ENCODE data around the gene NACC2.

Gene NACC2

DNA sequence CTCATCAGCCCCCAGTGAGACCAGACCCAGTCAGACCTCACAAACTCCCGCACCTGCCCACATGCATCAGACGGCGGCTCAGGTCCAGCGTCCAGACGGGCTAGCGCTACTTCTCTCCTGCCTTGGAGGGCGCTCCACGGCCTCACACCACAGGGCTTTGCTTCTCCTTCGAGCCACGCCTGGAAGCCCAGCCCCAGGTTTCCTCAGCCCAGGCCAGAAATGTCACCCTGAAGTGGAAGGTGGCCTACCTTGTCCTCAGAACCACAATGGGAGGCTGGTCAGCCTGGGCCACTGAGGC, 2.8 kb downstream of the NACC2 start:
- no peaks in the 10 kb centered on the region for H3K9me3 Mint-ChIP-seq

DNA sequence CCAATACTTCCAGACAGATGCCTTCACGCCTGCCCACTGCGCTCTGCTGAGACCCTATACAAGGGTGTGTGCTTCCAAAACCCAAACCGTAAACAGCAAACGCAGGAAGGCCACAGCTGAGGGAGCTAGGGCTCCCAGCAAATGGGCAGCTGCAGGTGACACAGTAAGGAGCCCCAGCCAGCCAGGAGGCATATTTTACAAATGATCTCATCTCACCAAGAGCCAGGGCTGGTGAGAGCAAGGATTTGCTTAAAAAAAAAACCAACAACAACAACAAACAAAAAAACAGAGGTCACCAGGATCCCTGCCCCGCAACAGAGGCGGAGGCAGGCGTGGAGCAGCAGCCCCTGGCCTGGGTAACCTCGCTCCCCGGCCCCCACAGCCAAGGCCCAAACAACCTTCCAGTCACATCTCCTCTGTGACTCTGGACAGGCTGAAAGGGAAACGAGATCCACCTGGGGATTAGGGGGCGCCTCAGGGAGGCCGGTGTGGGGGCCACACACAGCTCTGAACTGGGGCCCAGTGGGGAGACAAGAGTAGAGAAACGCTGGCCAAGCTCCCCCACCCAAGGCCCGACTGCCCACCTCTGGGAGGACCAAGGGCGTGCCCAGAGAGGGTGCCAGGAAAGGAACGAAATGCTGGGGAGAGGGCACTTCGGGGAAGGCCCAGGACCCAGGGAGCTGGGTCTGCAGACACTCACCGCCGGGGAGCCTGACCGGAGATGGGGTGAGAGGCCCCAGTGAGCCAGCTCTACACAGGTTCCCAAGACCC, 3.3 kb downstream of the NACC2 start:
- Mint-ChIP-seq H3K9me3 (no peaks in the 10 kb centered on the region), H3K36me3 (ENCODE audit: insufficient read depth) (peaks cover 2% of the 10 kb centered on the region), H3K27me3 (no peaks in the 10 kb centered on the region), H3K4me3 (no peak overlapping the region), H3K4me1 (peaks cover 32% of the 10 kb centered on the region), H3K27ac (ENCODE audit: low read depth) (no peak overlapping the region)
- ATAC-seq (replicated peaks; ENCODE audit: extremely low read depth, poor library complexity, severe bottlenecking) (no peak), DNase-seq (ENCODE audit: low spot score in 2 of 2) (no peak)

More for the DNA sequence above, 2.8 kb downstream of the NACC2 start:
- H3K27me3 Mint-ChIP-seq: no peaks in the 10 kb centered on the region
- no peak overlapping the region for H3K27ac Mint-ChIP-seq (ENCODE audit: low read depth)
- ATAC-seq (replicated peaks; ENCODE audit: extremely low read depth, poor library complexity, severe bottlenecking) (no peak), DNase-seq (ENCODE audit: low spot score in 2 of 2) (no peak)
- H3K4me1 Mint-ChIP-seq: peaks cover 28% of the 10 kb centered on the region
- no peak overlapping the region for H3K4me3 Mint-ChIP-seq
- peaks cover 2% of the 10 kb centered on the region for H3K36me3 Mint-ChIP-seq (ENCODE audit: insufficient read depth)

DNA sequence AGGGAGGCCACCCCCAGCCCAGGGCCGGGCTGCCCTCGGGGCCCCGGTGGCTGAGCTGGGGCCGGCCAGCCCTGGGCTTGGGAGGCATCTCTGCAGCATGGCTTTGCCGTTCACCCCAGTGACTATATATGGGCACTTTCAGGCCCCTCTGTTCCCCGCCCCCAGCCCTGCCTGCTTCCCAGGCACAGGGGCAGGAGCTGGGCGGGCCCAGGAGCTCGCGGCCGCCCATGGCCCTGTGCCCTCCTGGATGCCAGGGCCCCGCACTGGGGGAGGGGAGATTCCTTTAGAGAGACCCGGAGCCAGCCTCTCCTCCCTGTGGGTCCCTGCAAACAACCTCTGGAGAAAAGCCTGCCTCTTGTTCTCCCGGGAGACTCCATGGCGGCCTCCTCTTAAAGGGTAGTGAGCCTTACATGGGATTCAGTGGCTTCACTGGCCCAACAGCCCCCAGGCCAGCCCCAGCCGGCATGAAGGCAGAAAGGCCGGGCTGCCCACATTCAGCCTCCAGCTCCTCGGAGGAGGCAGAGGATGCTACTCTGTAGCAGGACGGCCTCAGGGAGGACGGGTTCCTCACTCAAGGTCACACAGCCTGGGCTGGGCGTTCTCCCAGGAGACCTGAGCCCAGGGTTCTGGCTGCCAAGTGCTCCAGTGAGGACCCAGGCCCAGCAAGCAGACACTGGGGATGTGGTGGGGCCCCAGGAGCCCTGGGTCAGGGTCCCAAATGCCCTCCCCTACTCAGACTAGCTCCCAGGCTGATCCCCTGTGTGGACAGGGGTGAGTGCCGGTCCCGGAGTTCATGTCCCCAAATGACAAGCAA, 4.1 kb downstream of the NACC2 start:
- H3K4me1 Mint-ChIP-seq: peaks cover 30% of the 10 kb centered on the region
- H3K27ac Mint-ChIP-seq (ENCODE audit: low read depth): no peak overlapping the region
- no peak overlapping the region for H3K4me3 Mint-ChIP-seq
- DNase-seq (ENCODE audit: low spot score in 2 of 2): no peak
- no peaks in the 10 kb centered on the region for H3K9me3 Mint-ChIP-seq
- no peaks in the 10 kb centered on the region for H3K27me3 Mint-ChIP-seq
- ATAC-seq (replicated peaks; ENCODE audit: extremely low read depth, poor library complexity, severe bottlenecking): no peak
- peaks cover 1% of the 10 kb centered on the region for H3K36me3 Mint-ChIP-seq (ENCODE audit: insufficient read depth)

DNA sequence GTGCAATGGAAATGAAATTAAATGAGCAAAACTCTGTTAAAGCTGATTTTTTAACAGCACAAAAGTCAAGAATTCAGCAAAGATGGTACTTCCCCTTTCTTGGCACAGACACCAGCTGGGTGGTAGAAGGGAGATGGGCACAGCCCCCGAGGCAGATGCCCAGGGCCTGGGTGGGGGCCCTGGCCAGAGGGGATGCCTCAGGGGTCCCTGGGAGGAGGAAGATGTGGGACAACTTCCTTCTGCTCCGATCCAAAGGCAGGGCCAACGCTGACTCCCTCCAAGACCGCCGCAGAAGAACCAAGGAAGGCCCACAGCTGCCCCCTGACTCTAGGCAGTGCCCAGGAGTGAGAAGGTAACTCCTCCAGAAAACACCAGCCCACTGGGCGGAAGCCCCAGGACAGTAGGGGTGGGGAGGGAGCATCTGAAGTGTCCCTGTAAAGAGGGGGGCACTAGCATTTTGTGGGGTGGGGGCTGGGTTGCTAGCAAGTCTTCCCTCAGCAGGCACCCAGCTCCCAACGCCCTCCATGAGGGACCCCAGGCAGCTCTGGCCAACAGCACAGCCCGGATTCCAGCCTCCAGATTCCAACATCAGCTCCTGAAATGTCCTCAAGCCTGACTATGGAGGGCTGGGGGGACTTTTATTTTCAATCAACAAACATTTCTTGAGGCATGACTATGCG, 4.9 kb downstream of the NACC2 start:
- H3K4me3 Mint-ChIP-seq: no peak overlapping the region
- no peak overlapping the region for H3K27ac Mint-ChIP-seq (ENCODE audit: low read depth)
- ATAC-seq (replicated peaks; ENCODE audit: extremely low read depth, poor library complexity, severe bottlenecking): no peak
- H3K27me3 Mint-ChIP-seq: no peaks in the 10 kb centered on the region
- peaks cover 30% of the 10 kb centered on the region for H3K4me1 Mint-ChIP-seq
- DNase-seq (ENCODE audit: low spot score in 2 of 2): no peak
- no peaks in the 10 kb centered on the region for H3K9me3 Mint-ChIP-seq
- peaks cover 1% of the 10 kb centered on the region for H3K36me3 Mint-ChIP-seq (ENCODE audit: insufficient read depth)

DNA sequence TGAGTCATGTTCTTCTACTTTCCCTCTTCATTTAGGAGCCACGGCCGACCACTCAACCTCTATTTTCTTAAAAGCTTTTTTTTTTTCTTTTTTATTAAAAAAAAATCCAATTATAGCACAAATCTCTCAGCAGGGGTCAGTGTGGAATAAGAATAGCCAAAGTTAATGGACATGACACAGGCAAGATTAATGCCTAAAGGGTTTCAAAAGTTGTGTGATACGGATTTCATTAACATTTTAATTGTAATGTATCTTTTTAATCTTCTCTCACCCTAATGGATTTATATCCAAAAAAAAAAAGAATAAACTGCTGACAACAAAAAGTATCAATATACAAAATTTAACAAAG, 5.4 kb downstream of the NACC2 start:
- Mint-ChIP-seq H3K4me1 (peaks cover 32% of the 10 kb centered on the region), H3K36me3 (ENCODE audit: insufficient read depth) (peaks cover 1% of the 10 kb centered on the region), H3K9me3 (no peaks in the 10 kb centered on the region), H3K4me3 (no peak overlapping the region), H3K27me3 (no peaks in the 10 kb centered on the region), H3K27ac (ENCODE audit: low read depth) (no peak overlapping the region)
- DNase-seq (ENCODE audit: low spot score in 2 of 2) (no peak), ATAC-seq (replicated peaks; ENCODE audit: extremely low read depth, poor library complexity, severe bottlenecking) (no peak)

DNA sequence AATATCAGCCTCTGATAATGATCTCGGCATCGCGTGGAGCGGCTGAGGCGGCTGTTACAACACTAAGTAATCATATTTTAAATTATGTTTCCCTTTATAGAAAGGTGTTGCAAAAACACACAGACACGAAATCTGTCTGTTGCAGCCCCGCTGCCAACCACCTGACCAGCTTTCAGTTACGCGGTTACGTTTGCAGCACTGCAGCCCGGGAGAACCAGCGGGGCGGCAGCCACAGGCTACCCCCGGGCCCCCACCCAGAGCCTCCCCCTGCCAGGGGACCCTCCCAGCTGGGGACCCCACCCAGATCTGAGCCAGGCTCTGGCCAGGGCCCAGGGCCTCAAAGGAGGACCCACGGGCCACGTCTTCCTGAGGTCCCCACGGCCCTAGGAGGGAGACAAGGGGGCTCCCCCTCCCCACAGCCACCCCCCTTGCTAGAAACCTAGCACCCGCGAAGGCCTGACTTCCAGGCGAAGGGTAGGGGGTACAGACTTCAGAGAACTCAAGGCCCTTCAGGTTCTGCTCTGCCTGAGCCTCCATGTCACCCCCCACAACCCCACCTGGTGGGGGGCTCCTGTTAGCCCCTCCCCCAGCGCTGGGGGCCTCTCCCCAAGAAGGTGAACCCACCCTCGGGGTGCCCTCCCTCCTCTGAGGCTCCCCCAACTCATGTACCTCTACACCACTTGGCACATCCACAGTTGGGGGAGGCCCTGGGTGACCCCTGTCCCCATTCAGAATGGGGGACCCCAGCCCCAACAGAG, 6.0 kb downstream of the NACC2 start:
- H3K27ac Mint-ChIP-seq (ENCODE audit: low read depth): no peak overlapping the region

DNA sequence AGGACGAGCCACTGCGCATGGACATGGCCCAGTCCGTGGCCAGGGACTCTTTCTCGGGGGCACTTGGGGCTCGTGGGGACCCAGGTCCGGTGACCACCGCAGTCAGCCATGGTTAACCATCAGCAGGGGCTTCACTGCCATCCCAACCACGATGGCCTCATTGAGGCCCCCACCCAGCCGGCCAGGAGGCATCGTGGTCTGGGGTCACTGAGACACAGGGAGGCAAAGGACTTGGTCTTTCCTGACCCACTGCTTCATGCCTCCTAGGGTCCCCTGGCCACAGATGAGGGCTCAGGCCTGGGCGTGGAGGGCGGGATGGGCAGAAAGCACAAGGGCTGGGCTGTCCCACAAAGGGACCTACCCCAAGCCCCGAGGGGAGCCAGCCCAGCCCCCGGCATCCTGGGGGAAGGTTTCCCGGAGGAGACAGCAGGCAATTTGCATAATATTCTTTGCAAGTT, 6.6 kb downstream of the NACC2 start:
- Mint-ChIP-seq H3K27me3 (no peaks in the 10 kb centered on the region), H3K27ac (ENCODE audit: low read depth) (no peak overlapping the region), H3K4me1 (peaks cover 35% of the 10 kb centered on the region), H3K9me3 (no peaks in the 10 kb centered on the region), H3K4me3 (no peak overlapping the region), H3K36me3 (ENCODE audit: insufficient read depth) (peaks cover 1% of the 10 kb centered on the region)
- ATAC-seq (replicated peaks; ENCODE audit: extremely low read depth, poor library complexity, severe bottlenecking) (no peak), DNase-seq (ENCODE audit: low spot score in 2 of 2) (no peak)

More for the DNA sequence above, 6.0 kb downstream of the NACC2 start:
- H3K9me3 Mint-ChIP-seq: no peaks in the 10 kb centered on the region
- no peak for DNase-seq (ENCODE audit: low spot score in 2 of 2)
- H3K27me3 Mint-ChIP-seq: no peaks in the 10 kb centered on the region
- H3K4me1 Mint-ChIP-seq: peaks cover 37% of the 10 kb centered on the region
- H3K36me3 Mint-ChIP-seq (ENCODE audit: insufficient read depth): peaks cover 1% of the 10 kb centered on the region
- no peak overlapping the region for H3K4me3 Mint-ChIP-seq
- peak; percentile 44 for ATAC-seq (replicated peaks; ENCODE audit: extremely low read depth, poor library complexity, severe bottlenecking)

DNA sequence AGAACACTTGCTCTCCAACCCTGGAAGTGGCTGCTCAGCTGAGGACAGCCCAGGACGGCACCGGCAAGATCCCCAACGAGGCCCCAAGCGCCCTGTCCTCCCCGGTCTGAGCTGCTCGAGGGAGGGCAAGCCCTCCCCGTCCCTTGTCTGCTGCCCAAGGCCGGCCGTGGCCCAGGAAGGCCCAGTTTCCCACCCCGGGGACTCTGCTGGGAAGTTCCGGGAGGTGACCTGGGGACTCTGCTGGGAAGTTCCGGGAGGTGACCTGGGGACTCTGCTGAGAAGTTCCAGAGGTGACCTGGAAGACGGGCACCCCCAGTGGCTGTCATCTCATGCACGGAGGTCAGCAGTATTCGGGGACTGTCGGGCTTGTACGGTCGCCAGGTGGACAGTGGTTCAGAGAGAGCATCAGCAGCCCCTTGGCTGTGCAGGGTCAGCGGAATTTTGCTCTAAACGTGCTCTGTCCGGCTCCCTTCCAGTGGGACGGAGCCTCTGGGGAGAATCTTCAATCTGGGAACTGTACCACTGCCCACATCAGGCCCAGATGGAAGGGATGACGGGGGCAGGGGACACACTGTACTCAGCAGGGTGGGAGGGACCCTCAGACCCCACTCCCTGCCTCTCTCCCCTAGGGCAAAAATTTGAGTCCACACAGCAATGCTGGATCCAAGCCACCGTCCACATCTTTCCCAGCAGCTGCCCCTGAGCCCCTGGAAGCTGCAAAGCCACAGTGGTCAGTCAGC, 7.2 kb downstream of the NACC2 start:
- ATAC-seq (replicated peaks; ENCODE audit: extremely low read depth, poor library complexity, severe bottlenecking) (no peak), DNase-seq (ENCODE audit: low spot score in 2 of 2) (no peak)
- H3K9me3 Mint-ChIP-seq: no peaks in the 10 kb centered on the region
- peaks cover 1% of the 10 kb centered on the region for H3K36me3 Mint-ChIP-seq (ENCODE audit: insufficient read depth)
- H3K4me1 Mint-ChIP-seq: peaks cover 29% of the 10 kb centered on the region
- H3K27me3 Mint-ChIP-seq: no peaks in the 10 kb centered on the region
- H3K27ac Mint-ChIP-seq (ENCODE audit: low read depth): no peak overlapping the region
- no peak overlapping the region for H3K4me3 Mint-ChIP-seq

DNA sequence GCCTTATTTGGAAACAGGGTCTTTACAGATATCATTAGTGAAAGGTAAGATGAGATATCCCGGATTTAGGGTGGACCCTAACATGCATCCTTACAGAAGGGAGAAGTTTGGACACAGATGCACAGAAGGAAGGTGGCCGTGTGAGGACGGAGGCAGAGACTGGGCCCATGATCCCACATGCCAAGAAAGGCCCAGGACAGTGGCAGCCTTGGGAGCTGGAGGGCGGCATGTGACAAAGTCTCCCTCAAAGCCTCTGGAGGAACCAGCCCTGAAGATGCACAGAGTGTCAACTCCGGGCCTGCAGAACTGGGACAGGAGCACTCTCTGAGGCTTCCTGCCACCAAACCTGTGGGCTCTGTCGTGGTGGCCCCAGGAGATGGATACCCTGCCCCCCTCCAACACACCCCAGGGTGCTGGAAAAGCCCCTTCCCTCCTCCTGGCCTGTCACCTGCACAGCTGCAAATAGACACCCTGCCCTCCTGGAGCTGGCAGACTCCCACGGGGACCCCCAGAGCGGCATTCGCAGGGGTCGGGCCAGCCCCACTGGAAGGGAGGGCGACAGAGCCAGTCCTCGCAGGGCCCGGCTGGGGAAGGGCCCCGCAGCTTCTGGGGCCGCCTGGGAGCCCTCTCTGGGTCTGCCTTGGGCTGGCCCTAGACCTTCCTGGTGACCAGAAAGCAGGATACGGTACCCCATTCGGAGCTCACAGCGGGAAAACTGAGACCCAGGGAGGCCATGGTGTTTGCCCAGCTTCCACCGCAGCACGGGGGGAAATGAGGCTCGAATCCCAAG, 7.9 kb downstream of the NACC2 start:
- Mint-ChIP-seq H3K27me3 (no peaks in the 10 kb centered on the region), H3K4me1 (peaks cover 27% of the 10 kb centered on the region), H3K9me3 (no peaks in the 10 kb centered on the region), H3K4me3 (no peak overlapping the region), H3K36me3 (ENCODE audit: insufficient read depth) (peaks cover 1% of the 10 kb centered on the region), H3K27ac (ENCODE audit: low read depth) (no peak overlapping the region)
- no peak for DNase-seq (ENCODE audit: low spot score in 2 of 2)
- no peak for ATAC-seq (replicated peaks; ENCODE audit: extremely low read depth, poor library complexity, severe bottlenecking)

DNA sequence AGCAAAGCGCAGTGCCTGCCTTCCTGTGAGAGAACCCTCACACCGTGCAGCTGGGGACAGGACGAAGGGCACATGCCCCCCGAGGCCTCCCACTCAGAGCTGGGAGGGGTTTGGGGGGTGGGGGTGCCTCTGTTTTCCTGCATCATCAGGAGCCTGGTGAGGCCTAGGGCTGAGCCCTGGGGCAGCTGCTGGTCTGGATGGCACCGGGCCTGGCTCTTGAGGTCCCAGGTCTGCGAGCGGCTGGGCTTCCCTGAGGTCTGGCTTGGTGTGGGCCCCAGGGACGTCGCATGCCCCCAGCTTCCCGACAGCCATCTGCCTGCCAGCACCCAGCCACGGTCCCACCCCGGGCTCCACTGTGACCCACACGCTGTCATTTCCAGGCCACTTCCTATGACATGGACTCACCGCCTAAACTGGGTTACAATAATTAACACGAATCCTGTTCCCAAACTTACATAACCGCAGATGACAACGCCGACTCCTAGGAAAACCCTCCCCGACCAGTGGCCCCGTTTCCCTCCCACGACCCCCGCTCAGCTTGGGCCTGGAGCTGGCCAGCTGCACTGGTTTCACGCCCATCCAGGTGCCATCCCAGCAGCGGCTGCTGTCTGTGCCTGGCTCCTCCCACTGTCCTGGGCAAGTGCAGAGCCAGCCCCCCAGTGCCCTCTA, 8.7 kb downstream of the NACC2 start:
- DNase-seq (ENCODE audit: low spot score in 2 of 2) (no peak), ATAC-seq (replicated peaks; ENCODE audit: extremely low read depth, poor library complexity, severe bottlenecking) (no peak)
- H3K36me3 Mint-ChIP-seq (ENCODE audit: insufficient read depth): peaks cover 1% of the 10 kb centered on the region
- no peaks in the 10 kb centered on the region for H3K27me3 Mint-ChIP-seq
- H3K4me1 Mint-ChIP-seq: peaks cover 22% of the 10 kb centered on the region
- no peak overlapping the region for H3K27ac Mint-ChIP-seq (ENCODE audit: low read depth)
- no peak overlapping the region for H3K4me3 Mint-ChIP-seq
- H3K9me3 Mint-ChIP-seq: no peaks in the 10 kb centered on the region

DNA sequence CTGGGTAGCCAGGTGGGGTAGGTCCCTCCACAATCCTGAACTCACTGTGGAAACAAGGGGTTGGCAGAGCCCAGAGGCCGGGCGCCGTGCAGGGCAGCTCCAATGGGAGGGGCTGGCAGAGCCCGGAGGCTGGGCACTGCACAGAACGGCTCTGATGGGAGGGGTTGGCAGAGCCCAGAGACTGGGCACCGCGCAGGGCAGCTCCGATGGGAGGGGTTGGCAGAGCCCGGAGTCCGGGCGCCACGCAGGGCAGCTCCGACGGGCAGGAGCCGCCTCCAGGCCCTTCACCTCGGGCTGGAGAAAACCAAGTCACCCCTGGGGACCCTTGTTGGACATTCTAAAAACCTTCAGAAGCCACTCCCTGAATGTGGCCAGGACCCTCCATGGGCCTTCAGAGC, 9.3 kb downstream of the NACC2 start:
- ATAC-seq (replicated peaks; ENCODE audit: extremely low read depth, poor library complexity, severe bottlenecking) (no peak), DNase-seq (ENCODE audit: low spot score in 2 of 2) (no peak)
- H3K27ac Mint-ChIP-seq (ENCODE audit: low read depth): no peak overlapping the region
- peaks cover 1% of the 10 kb centered on the region for H3K36me3 Mint-ChIP-seq (ENCODE audit: insufficient read depth)
- H3K4me1 Mint-ChIP-seq: peaks cover 21% of the 10 kb centered on the region
- H3K27me3 Mint-ChIP-seq: no peaks in the 10 kb centered on the region
- no peaks in the 10 kb centered on the region for H3K9me3 Mint-ChIP-seq
- no peak overlapping the region for H3K4me3 Mint-ChIP-seq

Measured in central memory CD8-positive, alpha-beta T cell (primary cell).